H9 (cell line): ENCODE data around the gene WT1. TPM values are rescaled to one million over a fixed set of nuclear protein-coding genes. Genes with fewer than 3 reads are reported as not detected.

Experiments used
- DNase-seq: peaks from one replicate; pipeline ENCODE4 v3.0.0-alpha.2; 2017
- H2AFZ ChIP-seq: one replicate; pipeline ENCODE4 v1.6.1; 2013; ENCODE audit warnings: mild to moderate bottlenecking, low read length, control low read depth, moderate library complexity
- H2AK5ac ChIP-seq: 2 replicates; pipeline ENCODE4 v1.6.1; 2013; ENCODE audit warnings: low read length, control low read depth, mixed read lengths; ENCODE audit not compliant: insufficient read length
- H2BK120ac ChIP-seq: one replicate; pipeline ENCODE4 v1.6.1; 2013; ENCODE audit warnings: low read depth, mild to moderate bottlenecking, low read length, control low read depth, inconsistent platforms; ENCODE audit not compliant: poor library complexity, severe bottlenecking
- H2BK12ac ChIP-seq: 2 replicates; pipeline ENCODE4 v1.6.1; 2013; ENCODE audit warnings: low read length, control low read depth, mixed read lengths, low read depth; ENCODE audit not compliant: insufficient read length
- H2BK15ac ChIP-seq: 2 replicates; pipeline ENCODE4 v1.6.1; 2013; ENCODE audit warnings: low read depth, low read length, control low read depth
- H2BK20ac ChIP-seq: one replicate; pipeline ENCODE4 v1.6.1; 2013; ENCODE audit warnings: low read depth, mild to moderate bottlenecking, low read length, control low read depth, inconsistent platforms; ENCODE audit not compliant: poor library complexity, severe bottlenecking
- H2BK5ac ChIP-seq: 2 replicates; pipeline ENCODE4 v1.6.1; 2013; ENCODE audit warnings: low read length, control low read depth, mixed read lengths; ENCODE audit not compliant: insufficient read length
- H3K14ac ChIP-seq: 2 replicates; pipeline ENCODE4 v1.6.1; 2013; ENCODE audit warnings: low read length, control low read depth; ENCODE audit not compliant: insufficient read depth
- H3K18ac ChIP-seq: 2 replicates; pipeline ENCODE4 v1.6.1; 2013; ENCODE audit warnings: low read depth, mild to moderate bottlenecking, mixed read lengths, low read length, control low read depth; ENCODE audit not compliant: insufficient read length
- H3K23ac ChIP-seq: 2 replicates; pipeline ENCODE4 v1.6.1; 2013; ENCODE audit warnings: low read length, control low read depth, mixed read lengths, low read depth; ENCODE audit not compliant: insufficient read length
- H3K23me2 ChIP-seq: 2 replicates; pipeline ENCODE4 v1.6.1; 2013; ENCODE audit warnings: low read depth, mild to moderate bottlenecking, mixed read lengths, low read length, control low read depth; ENCODE audit not compliant: insufficient read length, poor library complexity, severe bottlenecking
- H3K27ac ChIP-seq: 2 replicates; pipeline ENCODE4 v1.5.1; 2013; ENCODE audit warnings: low read length, control low read depth, mixed read lengths, low read depth; ENCODE audit not compliant: insufficient read length
- H3K27me3 ChIP-seq: 2 replicates; pipeline ENCODE4 v1.6.1; 2013; ENCODE audit warnings: low read length, control low read depth, inconsistent platforms; ENCODE audit not compliant: insufficient read depth
- H3K4ac ChIP-seq: 2 replicates; pipeline ENCODE4 v1.6.1; 2013; ENCODE audit warnings: low read depth, mild to moderate bottlenecking, control low read depth, inconsistent platforms, low read length, moderate library complexity
- H3K4me1 ChIP-seq: 2 replicates; pipeline ENCODE4 v1.6.1; 2013; ENCODE audit warnings: low read length, control low read depth, inconsistent platforms; ENCODE audit not compliant: insufficient read depth
- H3K4me2 ChIP-seq: 2 replicates; pipeline ENCODE4 v1.6.1; 2013; ENCODE audit warnings: low read length, control low read depth, mixed read lengths; ENCODE audit not compliant: insufficient read length, insufficient read depth
- H3K56ac ChIP-seq: 2 replicates; pipeline ENCODE4 v1.6.1; 2013; ENCODE audit warnings: low read depth, mild to moderate bottlenecking, mixed read lengths, low read length, control low read depth; ENCODE audit not compliant: insufficient read length
- H3K79me1 ChIP-seq: 2 replicates; pipeline ENCODE4 v1.6.1; 2013; ENCODE audit warnings: low read depth, mild to moderate bottlenecking, moderate library complexity, low read length, control low read depth, inconsistent platforms; ENCODE audit not compliant: insufficient read depth, poor library complexity, severe bottlenecking
- H3K79me2 ChIP-seq: 2 replicates; pipeline ENCODE4 v1.6.1; 2013; ENCODE audit warnings: low read length, control low read depth, inconsistent platforms; ENCODE audit not compliant: insufficient read depth
- H3K9ac ChIP-seq: 2 replicates; pipeline ENCODE4 v1.6.1; 2013; ENCODE audit warnings: low read length, control low read depth, mixed read lengths; ENCODE audit not compliant: insufficient read length; ENCODE audit errors: extremely low read depth
- H3K9me3 ChIP-seq: one replicate; pipeline ENCODE4 v1.6.1; 2013; ENCODE audit warnings: low read depth, low read length, inconsistent platforms; ENCODE audit not compliant: control insufficient read depth
- H3T11ph ChIP-seq: one replicate; pipeline ENCODE4 v1.6.1; 2013; ENCODE audit warnings: mild to moderate bottlenecking, low read length, control low read depth, inconsistent platforms
- H4K20me1 ChIP-seq: one replicate; pipeline ENCODE4 v1.6.1; 2013; ENCODE audit not compliant: control insufficient read depth, insufficient read length, insufficient read depth
- H4K5ac ChIP-seq: 2 replicates; pipeline ENCODE4 v1.6.1; 2013; ENCODE audit warnings: low read depth, mild to moderate bottlenecking, mixed read lengths, low read length, control low read depth; ENCODE audit not compliant: insufficient read length
- H4K8ac ChIP-seq: replicated peaks from 2 replicates; pipeline ENCODE4 v1.6.1; 2013; ENCODE audit warnings: low read length, control low read depth, mixed read lengths, low read depth; ENCODE audit not compliant: insufficient read length
- H4K91ac ChIP-seq: 2 replicates; pipeline ENCODE4 v1.6.1; 2013; ENCODE audit warnings: low read depth, mild to moderate bottlenecking, moderate library complexity, mixed read lengths, low read length, control low read depth; ENCODE audit not compliant: insufficient read length
- H3K27ac Mint-ChIP-seq, 3 experiments: 2 replicates in 2 of 3; 3 replicates in 1 of 3; pipeline ENCODE4 v1.8.0; 2020 to 2021; ENCODE audit warnings: mixed read lengths in 3 of 3, mild to moderate bottlenecking in 1 of 3, moderate library complexity in 1 of 3
- H3K27me3 Mint-ChIP-seq: 2 replicates; pipeline ENCODE4 v1.8.0; 2021; ENCODE audit warnings: low read depth, mild to moderate bottlenecking, moderate library complexity, mixed read lengths
- H3K36me3 Mint-ChIP-seq, 3 experiments: 2 replicates in 2 of 3; 3 replicates in 1 of 3; pipeline ENCODE4 v1.8.0; 2020 to 2021; ENCODE audit warnings: low read depth in 3 of 3, mixed read lengths in 3 of 3; ENCODE audit not compliant: insufficient read depth in 1 of 3
- H3K4me1 Mint-ChIP-seq, 2 experiments: 2 replicates each; pipeline ENCODE4 v1.8.0; 2020; ENCODE audit warnings: mixed read lengths in 2 of 2
- H3K4me3 Mint-ChIP-seq, 2 experiments: 2 replicates in 1 of 2; 3 replicates in 1 of 2; pipeline ENCODE4 v1.8.0; 2020 to 2021; ENCODE audit warnings: mild to moderate bottlenecking in 2 of 2, mixed read lengths in 2 of 2, moderate library complexity in 1 of 2
- H3K9me3 Mint-ChIP-seq, 2 experiments: 2 replicates in 1 of 2; 3 replicates in 1 of 2; pipeline ENCODE4 v1.8.0; 2020; ENCODE audit warnings: mild to moderate bottlenecking in 2 of 2, mixed read lengths in 2 of 2, moderate library complexity in 1 of 2
- WGBS: extraction: QIAGEN DNeasy Blood & Tissue Kit; methylation state at CpG from one replicate; pipeline ENCODE4 v1.1.7; 2013; ENCODE audit warnings: missing lambda C conversion rate, low lambda C conversion rate, mixed read lengths; ENCODE audit not compliant: insufficient read length; ENCODE audit errors: extremely low coverage; 5-methylcytosine and 5-hydroxymethylcytosine counted together
- total RNA-seq: library from RNA; stranded (reverse); gene quantifications from 2 replicates; pipeline ENCODE4 v1.2.1, GENCODE V29; 2021
- TF ChIP-seq, protein P1 (sequence below): fragments of 200-600 bp; sonication (generic); conservative IDR thresholded peaks from 3 replicates; pipeline ENCODE4 v1.8.0; 2021; ENCODE audit warnings: antibody characterized with exemption, mild to moderate bottlenecking

WT1 gene
- total RNA-seq, 1 experiment from 2014 or later: 0.20 TPM

DNA sequence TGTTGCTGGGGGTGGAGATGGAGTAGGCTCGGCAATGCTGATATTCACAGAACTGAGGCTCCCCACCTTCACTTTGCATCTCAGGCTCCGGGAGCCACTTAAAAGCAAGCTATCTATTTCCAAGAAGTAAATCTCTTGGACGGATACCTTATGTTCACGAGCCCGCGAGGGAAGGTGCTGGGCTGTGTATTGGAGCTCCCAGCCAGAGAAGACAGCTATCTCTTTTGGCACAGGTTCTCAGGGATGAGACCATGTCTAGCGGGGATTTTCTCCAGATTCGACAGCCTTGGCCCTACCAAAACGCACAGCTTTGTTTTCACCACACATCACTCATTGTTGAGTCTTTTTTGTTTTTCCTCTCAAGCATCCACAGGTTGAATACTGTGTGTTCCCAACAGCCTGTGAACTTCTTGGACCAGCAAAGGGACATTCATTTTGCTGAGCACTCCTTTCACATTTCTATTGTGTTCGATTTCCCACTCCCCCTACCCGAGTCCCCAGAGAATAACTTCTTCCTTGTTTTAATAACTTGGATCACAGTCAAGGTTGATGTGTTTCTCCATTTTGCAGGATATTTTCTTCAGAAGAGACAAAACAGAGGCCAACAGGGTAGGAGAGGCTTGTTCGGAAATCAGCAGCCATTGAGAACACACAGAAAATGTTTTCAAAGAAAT lies 23.3 kb downstream of the WT1 start:
- Mint-ChIP-seq H3K27me3 (peaks cover 11% of the 10 kb centered on the region), H3K4me1 (peaks cover 5 to 11% of the 10 kb centered on the region in 2 experiments), H3K4me3 (no peak overlapping the region), H3K27ac (no peak overlapping the region), H3K9me3 (no peaks in the 10 kb centered on the region), H3K36me3 (no peaks in the 10 kb centered on the region; a peak in 1 of 7 replicates)
- no peak overlapping the region for H4K5ac ChIP-seq
- H3K27me3 ChIP-seq: no peaks in the 10 kb centered on the region
- no peak overlapping the region for H2BK5ac ChIP-seq
- peaks cover 2% of the 10 kb centered on the region; the same call in 1 of the 2 replicates for H3K4me1 ChIP-seq
- no peak overlapping the region for H3K18ac ChIP-seq
- H3K23me2 ChIP-seq: no peaks in the 10 kb centered on the region
- H3K27ac ChIP-seq: no peak overlapping the region
- H2BK12ac ChIP-seq: no peak overlapping the region
- H4K8ac ChIP-seq: no peak overlapping the region
- no peak overlapping the region for H2AFZ ChIP-seq
- H3K79me2 ChIP-seq: no peaks in the 10 kb centered on the region
- no peak overlapping the region for H2AK5ac ChIP-seq
- H3K9me3 ChIP-seq: no peaks in the 10 kb centered on the region
- no peaks in the 10 kb centered on the region for H4K20me1 ChIP-seq
- H2BK120ac ChIP-seq: no peak overlapping the region
- H3K79me1 ChIP-seq: no peaks in the 10 kb centered on the region
- H3K56ac ChIP-seq: no peak overlapping the region
- no peak overlapping the region for H2BK15ac ChIP-seq
- H3K4ac ChIP-seq: no peak overlapping the region
- no peak overlapping the region for H3K9ac ChIP-seq
- no peak overlapping the region for H3T11ph ChIP-seq
- no peak overlapping the region for H4K91ac ChIP-seq
- WGBS: no CpG with 5 or more reads among the region's 12 CpGs
- H3K4me2 ChIP-seq: no peak overlapping the region
- TF ChIP-seq, protein P1, sequence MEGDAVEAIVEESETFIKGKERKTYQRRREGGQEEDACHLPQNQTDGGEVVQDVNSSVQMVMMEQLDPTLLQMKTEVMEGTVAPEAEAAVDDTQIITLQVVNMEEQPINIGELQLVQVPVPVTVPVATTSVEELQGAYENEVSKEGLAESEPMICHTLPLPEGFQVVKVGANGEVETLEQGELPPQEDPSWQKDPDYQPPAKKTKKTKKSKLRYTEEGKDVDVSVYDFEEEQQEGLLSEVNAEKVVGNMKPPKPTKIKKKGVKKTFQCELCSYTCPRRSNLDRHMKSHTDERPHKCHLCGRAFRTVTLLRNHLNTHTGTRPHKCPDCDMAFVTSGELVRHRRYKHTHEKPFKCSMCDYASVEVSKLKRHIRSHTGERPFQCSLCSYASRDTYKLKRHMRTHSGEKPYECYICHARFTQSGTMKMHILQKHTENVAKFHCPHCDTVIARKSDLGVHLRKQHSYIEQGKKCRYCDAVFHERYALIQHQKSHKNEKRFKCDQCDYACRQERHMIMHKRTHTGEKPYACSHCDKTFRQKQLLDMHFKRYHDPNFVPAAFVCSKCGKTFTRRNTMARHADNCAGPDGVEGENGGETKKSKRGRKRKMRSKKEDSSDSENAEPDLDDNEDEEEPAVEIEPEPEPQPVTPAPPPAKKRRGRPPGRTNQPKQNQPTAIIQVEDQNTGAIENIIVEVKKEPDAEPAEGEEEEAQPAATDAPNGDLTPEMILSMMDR: no peak
- H2BK20ac ChIP-seq: no peak overlapping the region
- no peak overlapping the region for H3K14ac ChIP-seq
- no peak overlapping the region for H3K23ac ChIP-seq
- DNase-seq: no peak
